ENCODE results near the gene CAB39L.

DNA sequence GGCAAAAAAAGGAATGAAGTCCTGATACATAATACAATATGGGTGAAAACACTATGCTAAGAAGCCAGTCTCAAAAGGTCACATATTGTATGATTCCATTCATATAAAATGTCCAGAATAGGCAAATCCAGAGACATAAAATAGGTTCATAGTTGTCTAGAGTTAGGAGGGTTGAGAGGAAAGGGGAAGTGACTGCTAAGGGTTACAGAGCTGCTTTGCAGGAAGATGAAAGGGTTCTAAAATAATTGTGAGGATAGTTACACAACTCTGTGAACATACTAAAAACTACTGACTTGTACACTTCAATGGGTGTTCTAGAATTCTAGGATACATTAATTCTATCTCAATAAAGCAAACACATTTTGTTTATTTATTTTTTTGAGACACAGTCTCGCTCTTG is 25.7 kb downstream of the CAB39L start:
- TF ChIP-seq POLR2AphosphoS5 (IDR thresholded peaks at IDR 0.05; ENCODE audit: low read depth, low read length) (no peak), POLR2A (IDR thresholded peaks at IDR 0.05; ENCODE audit: low read depth, low read length) (no peak), TAF1 (IDR thresholded peaks at IDR 0.05; ENCODE audit: low read depth, low read length) (no peak), PAX5 (IDR thresholded peaks at IDR 0.05; ENCODE audit: insufficient read depth, low read length, severe bottlenecking) (no peak), POU2F2 (IDR thresholded peaks at IDR 0.05; ENCODE audit: low read depth, low read length) (no peak), SPI1 (IDR thresholded peaks at IDR 0.05; ENCODE audit: low read depth, low read length) (peak; percentile 79)
